GM12801 (cell line): Measurements from ENCODE around the gene TMEM139.

Experiments
- CTCF ChIP-seq: IDR thresholded peaks from one replicate; pipeline ENCODE4 v1.5.1; 2011; ENCODE audit warnings: control low read depth; ENCODE audit not compliant: insufficient read length; ENCODE audit errors: extremely low read depth

TMEM139 gene

GRCh38 chr7:143283381-143283780 is 1.4 kb upstream of the TMEM139 start:
- no peak for TF ChIP-seq CTCF

GRCh38 chr7:143285470-143285778 is 666 bp downstream of the TMEM139 start:
- TF ChIP-seq CTCF: no peak

- no peak for TF ChIP-seq CTCF
Measured at GRCh38 chr7:143285806-143286521, 1.2 kb downstream of the TMEM139 start.

- no peak for TF ChIP-seq CTCF
Measured at GRCh38 chr7:143286522-143286890, 1.7 kb downstream of the TMEM139 start.

GRCh38 chr7:143287339-143287934 is 2.7 kb downstream of the TMEM139 start:
- no peak for TF ChIP-seq CTCF

- TF ChIP-seq CTCF: no peak
Measured at GRCh38 chr7:143287935-143288826, 3.4 kb downstream of the TMEM139 start, which contains the start of gene CASP2. Gene CASP2 (plus strand): TSS chr7:143288351. CDS start chr7:143288456, 105 bp downstream.

GRCh38 chr7:143288836-143289235 is 4.1 kb downstream of the TMEM139 start:
- no peak for TF ChIP-seq CTCF
